Peyer's patch (tissue), 4 donors: Measurements from ENCODE around the gene SYT8.

ENCODE experiments used
- POLR2A ChIP-seq, 2 donors: fragments of 450-650 bp; IDR thresholded peaks; one replicate each; pipeline ENCODE4 v1.5.1; 2017; ENCODE audit warnings: antibody characterized with exemption in 2 of 2, mild to moderate bottlenecking in 2 of 2, moderate library complexity in 2 of 2
- TF ChIP-seq, protein P1 (sequence below), 6 experiments: fragments of 450-650 bp in 4 of 6; fragments of 200-600 bp in 2 of 6; sonication (generic) in 1 of 6; IDR thresholded peaks; one replicate each; pipeline ENCODE4 v1.5.1; 2017 to 2019; ENCODE audit warnings: antibody characterized with exemption in 6 of 6, mild to moderate bottlenecking in 3 of 6, moderate library complexity in 1 of 6

DNA sequence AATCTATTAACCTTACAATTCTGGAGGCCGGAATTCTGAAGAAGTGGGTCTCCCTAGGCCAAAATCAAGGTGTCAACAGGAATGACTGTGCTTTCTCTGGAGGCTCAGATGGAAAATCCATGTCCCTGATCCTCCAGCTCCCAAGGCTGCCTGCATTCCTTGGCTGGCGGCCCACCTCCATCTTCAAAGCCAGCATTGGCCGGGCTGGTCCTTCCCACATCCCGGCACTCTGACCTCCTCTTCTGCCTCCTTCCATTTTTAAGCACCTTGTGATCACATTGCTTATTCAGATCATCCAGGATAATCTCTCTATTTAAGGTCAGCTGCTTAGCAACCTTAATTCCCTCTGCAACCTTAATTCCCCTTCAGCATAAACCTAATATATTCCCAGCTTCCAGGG lies 48.3 kb upstream of the SYT8 start:
- no peak for TF ChIP-seq POLR2A (IDR thresholded peaks at IDR 0.05)
- TF ChIP-seq, protein P1, sequence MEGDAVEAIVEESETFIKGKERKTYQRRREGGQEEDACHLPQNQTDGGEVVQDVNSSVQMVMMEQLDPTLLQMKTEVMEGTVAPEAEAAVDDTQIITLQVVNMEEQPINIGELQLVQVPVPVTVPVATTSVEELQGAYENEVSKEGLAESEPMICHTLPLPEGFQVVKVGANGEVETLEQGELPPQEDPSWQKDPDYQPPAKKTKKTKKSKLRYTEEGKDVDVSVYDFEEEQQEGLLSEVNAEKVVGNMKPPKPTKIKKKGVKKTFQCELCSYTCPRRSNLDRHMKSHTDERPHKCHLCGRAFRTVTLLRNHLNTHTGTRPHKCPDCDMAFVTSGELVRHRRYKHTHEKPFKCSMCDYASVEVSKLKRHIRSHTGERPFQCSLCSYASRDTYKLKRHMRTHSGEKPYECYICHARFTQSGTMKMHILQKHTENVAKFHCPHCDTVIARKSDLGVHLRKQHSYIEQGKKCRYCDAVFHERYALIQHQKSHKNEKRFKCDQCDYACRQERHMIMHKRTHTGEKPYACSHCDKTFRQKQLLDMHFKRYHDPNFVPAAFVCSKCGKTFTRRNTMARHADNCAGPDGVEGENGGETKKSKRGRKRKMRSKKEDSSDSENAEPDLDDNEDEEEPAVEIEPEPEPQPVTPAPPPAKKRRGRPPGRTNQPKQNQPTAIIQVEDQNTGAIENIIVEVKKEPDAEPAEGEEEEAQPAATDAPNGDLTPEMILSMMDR (IDR thresholded peaks at IDR 0.05) = no peak
